Skeletal muscle tissue (tissue), 4 donors: ENCODE measurements around the gene ATN1. TPM values are rescaled to one million over a fixed set of nuclear protein-coding genes. Genes with fewer than 3 reads are reported as not detected.

Experiments used
- H3K27ac ChIP-seq: one replicate; pipeline ENCODE4 v1.7.0; 2013; ENCODE audit warnings: mild to moderate bottlenecking, low read depth, low read length, inconsistent platforms
- H3K27me3 ChIP-seq, 3 donors: one replicate each; pipeline ENCODE4 v1.7.0; 2013; ENCODE audit warnings: low read length in 3 of 3; ENCODE audit not compliant: control insufficient read depth in 3 of 3, insufficient read depth in 3 of 3
- H3K36me3 ChIP-seq, 3 donors: one replicate each; pipeline ENCODE4 v1.7.0; 2013; ENCODE audit warnings: low read length in 3 of 3; ENCODE audit not compliant: control insufficient read depth in 3 of 3, insufficient read depth in 3 of 3
- H3K4me1 ChIP-seq, 3 donors: one replicate each; pipeline ENCODE4 v1.7.0; 2013; ENCODE audit warnings: low read length in 3 of 3, mild to moderate bottlenecking in 3 of 3; ENCODE audit not compliant: control insufficient read depth in 3 of 3, insufficient read depth in 3 of 3
- H3K4me3 ChIP-seq, 3 donors: one replicate each; pipeline ENCODE4 v1.7.0; 2013; ENCODE audit warnings: low read length in 3 of 3
- H3K9ac ChIP-seq, 3 donors: one replicate each; pipeline ENCODE4 v1.7.0; 2013; ENCODE audit warnings: low read length in 3 of 3, mild to moderate bottlenecking in 3 of 3, moderate library complexity in 2 of 3, low read depth in 1 of 3
- H3K9me3 ChIP-seq, 3 donors: one replicate each; pipeline ENCODE4 v1.7.0; 2013; ENCODE audit warnings: low read length in 3 of 3; ENCODE audit not compliant: control insufficient read depth in 3 of 3
- total RNA-seq: library from RNA; depleted of rRNA; stranded (reverse); fragments of >200 nt; gene quantifications from one replicate; pipeline ENCODE4 v1.2.3, GENCODE V29; 2014
- donor health status: Osteomylitis.

Gene ATN1
- total RNA-seq, 1 donor from 2014 or later: 7.3 TPM

GRCh38 chr12:6957741-6958608 lies 30.2 kb downstream of the ATN1 start:
- Histone ChIP-seq H3K27me3 (no peaks in the 10 kb centered on the region), H3K4me1 (peaks cover 30 to 61% (median 51%) of the 10 kb centered on the region in 3 donors), H3K36me3 (no peaks in the 10 kb centered on the region), H3K4me3 (no peak overlapping the region), H3K9ac (no peak overlapping the region), H3K27ac (peak overlapping the region; percentile 48), H3K9me3 (no peaks in the 10 kb centered on the region)

GRCh38 chr12:6958609-6959057 lies 30.9 kb downstream of the ATN1 start:
- H3K4me3 ChIP-seq: peak overlapping the region in 1 of 3 donors; percentile 22
- no peak overlapping the region for H3K9ac ChIP-seq
- no peaks in the 10 kb centered on the region for H3K9me3 ChIP-seq
- peaks cover 26 to 61% (median 46%) of the 10 kb centered on the region in 3 donors for H3K4me1 ChIP-seq
- no peaks in the 10 kb centered on the region for H3K27me3 ChIP-seq
- no peaks in the 10 kb centered on the region for H3K36me3 ChIP-seq
- peak overlapping the region; percentile 48 for H3K27ac ChIP-seq

- Histone ChIP-seq H3K4me3 (peak overlapping the region in 1 of 3 donors; percentile 29), H3K4me1 (peaks cover 26 to 58% (median 42%) of the 10 kb centered on the region in 3 donors), H3K9ac (peak overlapping the region in 2 of 3 donors; percentile 25 to 45)
These were observed 31.5 kb downstream of the ATN1 start for GRCh38 chr12:6959058-6959804.

GRCh38 chr12:6959805-6960592 lies 32.2 kb downstream of the ATN1 start:
- Histone ChIP-seq H3K9ac (peak overlapping the region in 1 of 3 donors; percentile 74), H3K27ac (peak overlapping the region; percentile 79), H3K27me3 (no peaks in the 10 kb centered on the region), H3K4me3 (peak overlapping the region in 1 of 3 donors; percentile 29), H3K36me3 (peaks cover 0 to under 1% (median 0%) of the 10 kb centered on the region in 3 donors), H3K9me3 (no peaks in the 10 kb centered on the region), H3K4me1 (peaks cover 33 to 56% (median 44%) of the 10 kb centered on the region in 3 donors)

More at GRCh38 chr12:6959058-6959804, 31.5 kb downstream of the ATN1 start:
- Histone ChIP-seq H3K36me3 (no peaks in the 10 kb centered on the region), H3K9me3 (no peaks in the 10 kb centered on the region), H3K27ac (peak overlapping the region; percentile 48), H3K27me3 (no peaks in the 10 kb centered on the region)

GRCh38 chr12:6960593-6961277 lies 33.0 kb downstream of the ATN1 start:
- Histone ChIP-seq H3K9me3 (no peaks in the 10 kb centered on the region), H3K4me3 (peak overlapping the region in 2 of 3 donors; percentile 11 to 55), H3K9ac (peak overlapping the region; percentile 63 to 74 (median 70)), H3K36me3 (peaks cover 2 to 7% (median 6%) of the 10 kb centered on the region in 3 donors), H3K27ac (peak overlapping the region; percentile 79), H3K27me3 (no peaks in the 10 kb centered on the region), H3K4me1 (peaks cover 34 to 55% (median 45%) of the 10 kb centered on the region in 3 donors)

GRCh38 chr12:6961278-6961694 lies 33.5 kb downstream of the ATN1 start:
- H3K9me3 ChIP-seq: no peaks in the 10 kb centered on the region
- H3K36me3 ChIP-seq: peaks cover 7 to 13% (median 11%) of the 10 kb centered on the region in 3 donors
- no peaks in the 10 kb centered on the region for H3K27me3 ChIP-seq
- peaks cover 34 to 51% (median 45%) of the 10 kb centered on the region in 3 donors for H3K4me1 ChIP-seq
- peak overlapping the region; percentile 11 to 66 (median 55) for H3K4me3 ChIP-seq
- H3K9ac ChIP-seq: peak overlapping the region; percentile 63 to 74 (median 70)
- H3K27ac ChIP-seq: peak overlapping the region; percentile 79

- Histone ChIP-seq H3K4me3 (peak overlapping the region; percentile 11 to 66 (median 55)), H3K4me1 (peaks cover 34 to 51% (median 45%) of the 10 kb centered on the region in 3 donors), H3K27ac (peak overlapping the region; percentile 79), H3K9me3 (no peaks in the 10 kb centered on the region), H3K36me3 (peaks cover 11 to 18% (median 14%) of the 10 kb centered on the region in 3 donors), H3K9ac (peak overlapping the region; percentile 63 to 74 (median 70)), H3K27me3 (no peaks in the 10 kb centered on the region)
These were observed 34.0 kb downstream of the ATN1 start for GRCh38 chr12:6961695-6962284.

- Histone ChIP-seq H3K27ac (peak overlapping the region; percentile 79), H3K9me3 (no peaks in the 10 kb centered on the region), H3K4me1 (peaks cover 34 to 51% (median 45%) of the 10 kb centered on the region in 3 donors), H3K27me3 (no peaks in the 10 kb centered on the region), H3K9ac (peak overlapping the region in 2 of 3 donors; percentile 65 to 74), H3K36me3 (peaks cover 18 to 25% (median 21%) of the 10 kb centered on the region in 3 donors), H3K4me3 (peak overlapping the region in 1 of 3 donors; percentile 55)
These were observed 34.7 kb downstream of the ATN1 start for GRCh38 chr12:6962285-6963015.
